K562 (cell line): ENCODE data around the gene NELFA. TPM values are rescaled to one million over a fixed set of nuclear protein-coding genes. Genes with fewer than 3 reads are reported as not detected.
A peak's percentile ranks its signal among the peaks of the same experiment; 100 is the strongest.

ENCODE experiments used
- ADNP ChIP-seq: fragments of 200-800 bp; sonication (Bioruptor generic); IDR thresholded peaks from 2 replicates; pipeline ENCODE4 v1.6.1; 2016; ENCODE audit warnings: missing genetic modification characterization, missing compliant biosample characterization
- ATF1 ChIP-seq, 2 experiments: fragments of 450-650 bp in 1 of 2; IDR thresholded peaks; 2 replicates each; pipeline ENCODE4 v1.6.1; 2016; ENCODE audit warnings: missing compliant biosample characterization in 1 of 2, missing genetic modification characterization in 1 of 2
- CXXC5 ChIP-seq: fragments of 250-450 bp; sonication (Bioruptor Pico); IDR thresholded peaks from 2 replicates; pipeline ENCODE4 v1.8.0; 2022; ENCODE audit warnings: inconsistent platforms, mild to moderate bottlenecking, moderate library complexity
- EP400 ChIP-seq: fragments of 450-650 bp; IDR thresholded peaks from 2 replicates; pipeline ENCODE4 v1.6.1; 2017; ENCODE audit warnings: antibody characterized with exemption, mild to moderate bottlenecking, moderate library complexity
- ETV1 ChIP-seq: fragments of 450-650 bp; conservative IDR thresholded peaks from 2 replicates; pipeline ENCODE4 v1.6.1; 2016; ENCODE audit warnings: missing genetic modification characterization, control low read depth, low read depth, missing compliant biosample characterization
- ETV5 ChIP-seq: sonication (generic); formaldehyde crosslinking; IDR thresholded peaks from 2 replicates; pipeline ENCODE4 v1.4.0; 2020; ENCODE audit warnings: low read depth, mild to moderate bottlenecking, missing genetic modification reagents
- HDAC1 ChIP-seq, 2 experiments: fragments of 450-650 bp; IDR thresholded peaks; 2 replicates each; pipeline ENCODE4 v1.6.1; 2016 to 2017; ENCODE audit warnings: inconsistent platforms in 1 of 2, mild to moderate bottlenecking in 1 of 2, moderate library complexity in 1 of 2
- HSF4 ChIP-seq: fragments of 250-450 bp; sonication (Bioruptor Pico); IDR thresholded peaks from 2 replicates; pipeline ENCODE4 v2.1.2; 2022; ENCODE audit warnings: mild to moderate bottlenecking, moderate library complexity, borderline replicate concordance
- NR4A1 ChIP-seq, 2 experiments: fragments of 250-450 bp in 1 of 2; fragments of 450-650 bp in 1 of 2; sonication (Bioruptor Pico) in 1 of 2; IDR thresholded peaks; 2 replicates each; pipeline versions ENCODE4 v1.4.0 to v1.6.1; 2016 to 2020; ENCODE audit warnings: mild to moderate bottlenecking in 2 of 2, missing compliant biosample characterization in 1 of 2, missing genetic modification characterization in 1 of 2, moderate library complexity in 1 of 2
- PHTF2 ChIP-seq: fragments of 250-450 bp; sonication (Bioruptor Pico); IDR thresholded peaks from 2 replicates; pipeline ENCODE4 v1.5.0; 2021; ENCODE audit warnings: mild to moderate bottlenecking
- POLR2H ChIP-seq: IDR thresholded peaks from 2 replicates; pipeline ENCODE4 v1.6.1; 2016; ENCODE audit warnings: missing genetic modification characterization, low read depth, mild to moderate bottlenecking, control low read depth, missing compliant biosample characterization, moderate library complexity
- POU5F1 ChIP-seq: fragments of 150-350 bp; IDR thresholded peaks from 2 replicates; pipeline ENCODE4 v1.6.1; 2014; ENCODE audit warnings: borderline replicate concordance, low read length, low read depth, mild to moderate bottlenecking; ENCODE audit not compliant: partially characterized antibody
- REST ChIP-seq, 2 experiments: fragments of 450-650 bp; formaldehyde crosslinking in 1 of 2; IDR thresholded peaks; 2 replicates each; pipeline versions ENCODE4 v1.4.0 to v1.6.1; 2014 to 2020; ENCODE audit warnings: mild to moderate bottlenecking in 2 of 2, borderline replicate concordance in 1 of 2, low read depth in 1 of 2
- SMARCC2 ChIP-seq: fragments of 450-650 bp; IDR thresholded peaks from 2 replicates; pipeline ENCODE4 v1.6.1; 2017; ENCODE audit warnings: antibody characterized with exemption, moderate library complexity, mild to moderate bottlenecking, low read depth
- TAF9B ChIP-seq: fragments of 450-650 bp; IDR thresholded peaks from 2 replicates; pipeline ENCODE4 v1.6.1; 2018; ENCODE audit warnings: mild to moderate bottlenecking; ENCODE audit not compliant: partially characterized antibody
- ZNF586 ChIP-seq: fragments of 450-650 bp; formaldehyde crosslinking; conservative IDR thresholded peaks from 2 replicates; pipeline ENCODE4 v1.4.0; 2020; ENCODE audit warnings: mild to moderate bottlenecking, moderate library complexity
- ZNF75A ChIP-seq: fragments of 450-650 bp; formaldehyde crosslinking; IDR thresholded peaks from 2 replicates; pipeline ENCODE4 v1.4.0; 2020; ENCODE audit warnings: mild to moderate bottlenecking
- polyA plus RNA-seq, 8 experiments: library from polyadenylated mRNA; depleted of rRNA in 4 of 8; stranded (reverse) in 5 of 8; unstranded in 3 of 8; fragments of >200 nt; fragmentation: Nextera tagmentation in 2 of 8; fragmentation: Illumina TruSeq in 1 of 8; extraction: Ambion mirVana in 2 of 8; extraction: Trizol in 1 of 8; gene quantifications; 2 replicates each; pipeline versions ENCODE4 v1.2.1 to v1.2.3, GENCODE V29; 2011 to 2014; ENCODE audit warnings: inconsistent platforms in 1 of 8, missing spikeins in 1 of 8
- total RNA-seq, 7 experiments: library from RNA; depleted of rRNA in 6 of 7; stranded (reverse); fragments of >200 nt in 6 of 7; fragmentation: Illumina TruSeq in 2 of 7; extraction: Trizol in 2 of 7; gene quantifications; 2 replicates each; pipeline versions ENCODE4 v1.2.1 to v1.2.3, GENCODE V29; 2011 to 2021; ENCODE audit warnings: low replicate concordance in 1 of 7
- TF ChIP-seq, protein P1 (sequence below): fragments of 450-650 bp; IDR thresholded peaks from 2 replicates; pipeline ENCODE4 v1.6.1; 2016; ENCODE audit warnings: low read depth, mild to moderate bottlenecking, moderate library complexity

The NELFA gene
- total and polyA plus RNA-seq, 9 of the 15 experiments (the other 6 are each of a cell fraction or from before 2014, with no cell fraction given) = 0.76 to 59.6 (median 14.8) TPM

- TF ChIP-seq PHTF2 (CRISPR knock-in tag) (no peak), TAF9B (peak; percentile 99), HDAC1 (IDR thresholded peaks at IDR 0.05) (peak in 1 of 2 experiments; percentile 70; a peak in 2 of 4 replicates), ZNF75A (no peak; the same call in 1 of the 2 replicates), ADNP (no peak), NR4A1 (CRISPR knock-in tag; IDR thresholded peaks at IDR 0.05) (peak; percentile 28), NR4A1 (tag; IDR thresholded peaks at IDR 0.05) (peak; percentile 92), SMARCC2 (no peak), POU5F1 (no peak), REST (IDR thresholded peaks at IDR 0.05; ENCODE audit: borderline replicate concordance) (peak; percentile 89), REST (CRISPR knock-in tag; IDR thresholded peaks at IDR 0.05; ENCODE audit: low read depth) (peak; percentile 59), HSF4 (CRISPR knock-in tag) (no peak), ETV5 (CRISPR knock-in tag) (0 out of 2 replicates have a peak, but pooled peaks have one; percentile 25), CXXC5 (CRISPR knock-in tag) (peak; percentile 95), ETV1 (tag) (0 out of 2 replicates have a peak, but pooled peaks have one; percentile 33), EP400 (peak; percentile 79), POLR2H (tag) (peak; percentile 68), ZNF586 (CRISPR knock-in tag) (no peak), ATF1 (CRISPR knock-in tag; IDR thresholded peaks at IDR 0.05) (peak; percentile 93), ATF1 (tag; IDR thresholded peaks at IDR 0.05) (peak; percentile 100)
- TF ChIP-seq, protein P1, sequence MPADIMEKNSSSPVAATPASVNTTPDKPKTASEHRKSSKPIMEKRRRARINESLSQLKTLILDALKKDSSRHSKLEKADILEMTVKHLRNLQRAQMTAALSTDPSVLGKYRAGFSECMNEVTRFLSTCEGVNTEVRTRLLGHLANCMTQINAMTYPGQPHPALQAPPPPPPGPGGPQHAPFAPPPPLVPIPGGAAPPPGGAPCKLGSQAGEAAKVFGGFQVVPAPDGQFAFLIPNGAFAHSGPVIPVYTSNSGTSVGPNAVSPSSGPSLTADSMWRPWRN = no peak
Measured at GRCh38 chr4:2008921-2009650, at the start of gene NELFA (continued).
